Endothelial cell of umbilical vein (primary cell): ENCODE data around the gene GRIA3. TPM values are rescaled to one million over a fixed set of nuclear protein-coding genes. Genes with fewer than 3 reads are reported as not detected.

Experiments used
- BruUV-seq: library from RNA; stranded (reverse); fragments of 400-500 nt; replicated peaks from 2 replicates; lab custom pipeline; 2021; lab: Mats Ljungman, UMichigan
- CTCF ChIA-PET: fragments of 300-600, 350-600 bp; sonication (Branson Sonifier 250); formaldehyde crosslinking; loops from one replicate; lab custom pipeline; 2021; ENCODE audit warnings: antibody characterized with exemption, inconsistent platforms; lab: Charles Lee
- POLR2A ChIA-PET: fragments of 300-600, 350-600 bp; sonication (Branson Sonifier 250); formaldehyde crosslinking; loops from one replicate; lab custom pipeline; 2021; ENCODE audit warnings: antibody characterized with exemption, inconsistent platforms; lab: Charles Lee
- DNase-seq: peaks from one replicate; pipeline ENCODE4 v3.0.0-alpha.2; 2011; ENCODE audit warnings: low read depth, low spot score
- FAIRE-seq: peaks from 2 replicates; lab custom pipeline; 2011; peaks lifted over from hg19 to GRCh38; lab: Jason Lieb, UNC
- H2AFZ ChIP-seq: 2 replicates; pipeline ENCODE4 v1.6.0; 2012; ENCODE audit warnings: low read depth, low read length, control low read depth, inconsistent platforms
- H3K27ac ChIP-seq: 2 replicates; pipeline ENCODE4 v1.5.1; 2011; ENCODE audit warnings: low read depth, mild to moderate bottlenecking, control low read depth, low read length, moderate library complexity; ENCODE audit not compliant: insufficient read depth
- H3K27me3 ChIP-seq, 2 experiments: 2 replicates each; pipeline versions ENCODE4 v1.6.0 to v1.6.1; 2011; ENCODE audit warnings: low read length in 2 of 2, mixed read lengths in 1 of 2; ENCODE audit not compliant: control insufficient read depth in 2 of 2, insufficient read depth in 2 of 2
- H3K36me3 ChIP-seq, 2 experiments: 2 replicates in 1 of 2; 3 replicates in 1 of 2; pipeline ENCODE4 v1.5.1; 2011; ENCODE audit warnings: low read length in 2 of 2, mild to moderate bottlenecking in 1 of 2, moderate library complexity in 1 of 2; ENCODE audit not compliant: control insufficient read depth in 2 of 2, insufficient read depth in 2 of 2; ENCODE audit errors: extremely low read depth in 1 of 2
- H3K4me1 ChIP-seq: 3 replicates; pipeline ENCODE4 v1.5.1; 2011; ENCODE audit warnings: mild to moderate bottlenecking, low read length; ENCODE audit not compliant: control insufficient read depth, insufficient read depth; ENCODE audit errors: extremely low read depth
- H3K4me2 ChIP-seq: 2 replicates; pipeline ENCODE4 v1.6.1; 2011; ENCODE audit warnings: low read length, control low read depth, mixed read lengths; ENCODE audit not compliant: insufficient read depth
- H3K4me3 ChIP-seq, 3 experiments: fragments of 200-600 bp in 1 of 3; sonication (generic), shearing (Covaris generic) in 1 of 3; replicated peaks in 1 of 3; 2 replicates each; pipeline ENCODE4 v1.5.1; 2011 to 2016; ENCODE audit warnings: control low read depth in 3 of 3, low read length in 3 of 3, mild to moderate bottlenecking in 2 of 3, inconsistent platforms in 1 of 3, low read depth in 1 of 3, moderate library complexity in 1 of 3; ENCODE audit not compliant: insufficient read depth in 1 of 3
- H3K79me2 ChIP-seq: 2 replicates; pipeline ENCODE4 v1.6.0; 2012; ENCODE audit warnings: low read length, inconsistent platforms; ENCODE audit not compliant: control insufficient read depth, insufficient read depth
- H3K9ac ChIP-seq: replicated peaks from 2 replicates; pipeline ENCODE3; 2011; ENCODE audit warnings: low read length, control low read depth; ENCODE audit not compliant: insufficient read depth; ENCODE audit errors: extremely low read depth
- H3K9me1 ChIP-seq: replicated peaks from 3 replicates; pipeline ENCODE4 v1.6.0; 2011; ENCODE audit warnings: mild to moderate bottlenecking, low read length; ENCODE audit not compliant: control insufficient read depth, insufficient read depth; ENCODE audit errors: extremely low read depth
- H3K9me3 ChIP-seq: replicated peaks from 2 replicates; pipeline ENCODE4 v1.5.1; 2012; ENCODE audit warnings: low read length, inconsistent platforms; ENCODE audit not compliant: control insufficient read depth, insufficient read depth
- H4K20me1 ChIP-seq: replicated peaks from 2 replicates; pipeline ENCODE3; 2011; ENCODE audit warnings: mild to moderate bottlenecking, low read length; ENCODE audit not compliant: control insufficient read depth, insufficient read depth; ENCODE audit errors: extremely low read depth
- CTCF ChIP-seq, 2 donors: IDR thresholded peaks; 1 replicate in 1 of 2; 2 replicates in 1 of 2; pipeline ENCODE4 v1.5.1; 2011; ENCODE audit warnings: low read length in 2 of 2, mild to moderate bottlenecking in 2 of 2, moderate library complexity in 2 of 2, control low read depth in 1 of 2, inconsistent platforms in 1 of 2, low read depth in 1 of 2; ENCODE audit not compliant: insufficient read depth in 1 of 2; ENCODE audit errors: extremely low read depth in 1 of 2
- EZH2 ChIP-seq: IDR thresholded peaks from 2 replicates; pipeline ENCODE4 v1.6.1; 2012; ENCODE audit warnings: borderline replicate concordance, low read depth, mild to moderate bottlenecking, moderate library complexity, low read length, inconsistent platforms; ENCODE audit not compliant: severe bottlenecking
- FOS ChIP-seq: IDR thresholded peaks from 2 replicates; pipeline ENCODE4 v1.6.1; 2011; ENCODE audit warnings: mild to moderate bottlenecking, low read length, moderate library complexity, borderline replicate concordance; ENCODE audit not compliant: insufficient read depth
- GATA2 ChIP-seq: IDR thresholded peaks from 2 replicates; pipeline ENCODE4 v1.7.0; 2011; ENCODE audit warnings: low read depth, mild to moderate bottlenecking, moderate library complexity, mixed read lengths, low read length; ENCODE audit not compliant: insufficient read length, insufficient read depth
- JUN ChIP-seq: IDR thresholded peaks from 2 replicates; pipeline ENCODE4 v1.6.1; 2011; ENCODE audit warnings: borderline replicate concordance, low read depth; ENCODE audit not compliant: insufficient read length, insufficient read depth
- MAX ChIP-seq: IDR thresholded peaks from 2 replicates; pipeline ENCODE4 v1.6.1; 2011; ENCODE audit not compliant: insufficient read depth, insufficient read length
- MYC ChIP-seq: IDR thresholded peaks from one replicate; pipeline ENCODE4 v1.6.1; 2011; ENCODE audit warnings: mild to moderate bottlenecking, low read depth, low read length
- POLR2A ChIP-seq: IDR thresholded peaks from 2 replicates; pipeline ENCODE4 v1.6.1; 2012; ENCODE audit warnings: low read depth, mild to moderate bottlenecking, control low read depth, low read length
- POLR2AphosphoS5 ChIP-seq: IDR thresholded peaks from 2 replicates; pipeline ENCODE4 v1.6.1; 2012; ENCODE audit warnings: low read depth, mild to moderate bottlenecking, control low read depth, low read length, moderate library complexity; ENCODE audit not compliant: insufficient read depth
- dilution Hi-C: fragments of 300-500 bp; cut with MboI; formaldehyde crosslinking; loops from one replicate; pipeline ENCODE4 v1.15.0; 2019; ENCODE audit warnings: low sequenced_read_pairs; ENCODE audit not compliant: extremely low pct_ligation_motif_present
- intact Hi-C: fragments of 100-400 bp; cut with micrococcal nuclease; formaldehyde crosslinking; loops from one replicate; pipeline ENCODE4 v1.10.0; 2022
- polyA plus RNA-seq, 4 experiments: library from polyadenylated mRNA; depleted of rRNA in 3 of 4; stranded (reverse) in 3 of 4; unstranded in 1 of 4; fragments of >200 nt; gene quantifications; 2 replicates each; pipeline versions ENCODE4 v1.2.1 to v1.2.3, GENCODE V29; 2011 to 2012; ENCODE audit warnings: missing spikeins in 1 of 4
- total RNA-seq: library from RNA; stranded (reverse); gene quantifications from 2 replicates; pipeline ENCODE4 v1.2.3, GENCODE V29; 2021

The GRIA3 gene
- total and polyA plus RNA-seq, 2 donors (not counting 3 experiments of a cell fraction or from before 2014, with no cell fraction given) = not detected

- H3K4me3 ChIP-seq = no peak overlapping the region
- ChIA-PET POLR2A (no interaction called here), CTCF (no interaction called here)
- TF ChIP-seq POLR2A = no peak
- no peak for TF ChIP-seq MAX
- TF ChIP-seq EZH2 = no peak
- TF ChIP-seq MYC = no peak
- TF ChIP-seq CTCF (IDR thresholded peaks at IDR 0.05; ENCODE audit: extremely low read depth in 1 of 2, insufficient read depth in 1 of 2, low read depth in 1 of 2, low read length in 2 of 2) = no peak
- TF ChIP-seq FOS = no peak
- no peak for TF ChIP-seq GATA2
- TF ChIP-seq POLR2AphosphoS5 = no peak
- TF ChIP-seq JUN = no peak
- no peaks in the 10 kb centered on the region for H3K9me1 ChIP-seq
- H3K27ac ChIP-seq = no peak overlapping the region
- intact Hi-C loops = no loop called here
- no peak overlapping the region for H2AFZ ChIP-seq
- dilution Hi-C loops = no loop called here
- no peaks in the 10 kb centered on the region for H3K4me1 ChIP-seq
- DNase-seq (no peak), FAIRE-seq (no peak)
- H3K27me3 ChIP-seq = no peaks in the 10 kb centered on the region
- H3K4me2 ChIP-seq = no peak overlapping the region
- no peaks in the 10 kb centered on the region for H4K20me1 ChIP-seq
- no peaks in the 10 kb centered on the region for H3K9me3 ChIP-seq
- H3K9ac ChIP-seq = no peak overlapping the region
- no peaks in the 10 kb centered on the region for H3K79me2 ChIP-seq
- H3K36me3 ChIP-seq = no peaks in the 10 kb centered on the region
- no TSS peak for BruUV-seq
Observed at GRCh38 chrX:123256378-123256777, 72.3 kb downstream of the GRIA3 start.
